NCI-H1436 (cell line): ENCODE results near the gene MYL7.

Source experiments
- DNase-seq: peaks from one replicate; lab custom pipeline; 2025; lab: John Stamatoyannopoulos, UW

The MYL7 gene

GRCh38 chr7:44150466-44150832, 9.3 kb upstream of the MYL7 start:
- no peak for DNase-seq

GRCh38 chr7:44149571-44150465, 8.7 kb upstream of the MYL7 start:
- DNase-seq, result no peak

- DNase-seq, result no peak
Observed at GRCh38 chr7:44148961-44149536, 7.9 kb upstream of the MYL7 start.

GRCh38 chr7:44148166-44148565, 7.0 kb upstream of the MYL7 start:
- no peak for DNase-seq

GRCh38 chr7:44147026-44147991, 6.2 kb upstream of the MYL7 start:
- DNase-seq, result no peak

GRCh38 chr7:44145969-44146911, 5.1 kb upstream of the MYL7 start:
- no peak for DNase-seq

GRCh38 chr7:44145479-44145968, 4.4 kb upstream of the MYL7 start:
- DNase-seq, result no peak

- no peak for DNase-seq
Observed at GRCh38 chr7:44144968-44145478, 3.9 kb upstream of the MYL7 start.

- DNase-seq, result no peak
Observed at GRCh38 chr7:44144426-44144967, 3.4 kb upstream of the MYL7 start.

GRCh38 chr7:44143646-44144250, 2.6 kb upstream of the MYL7 start:
- DNase-seq, result no peak

GRCh38 chr7:44142028-44142427, 896 bp upstream of the MYL7 start:
- DNase-seq, result no peak

- no peak for DNase-seq
Observed at GRCh38 chr7:44140341-44140740, 791 bp downstream of the MYL7 start.

- DNase-seq, result no peak
Observed at GRCh38 chr7:44139311-44140010, 1.7 kb downstream of the MYL7 start.

- no peak for DNase-seq
Observed at GRCh38 chr7:44138698-44139097, 2.4 kb downstream of the MYL7 start.

GRCh38 chr7:44136731-44137130, 4.4 kb downstream of the MYL7 start:
- DNase-seq, result no peak

- no peak for DNase-seq
Observed at GRCh38 chr7:44134943-44135628, 6.0 kb downstream of the MYL7 start.

GRCh38 chr7:44133295-44133694, 7.8 kb downstream of the MYL7 start:
- no peak for DNase-seq

GRCh38 chr7:44132039-44132438, 9.1 kb downstream of the MYL7 start:
- no peak for DNase-seq
